ENCODE results near the gene MYADML2.

The MYADML2 gene

GRCh38 chr17:81899514-81900166 lies 47.4 kb downstream of the MYADML2 start:
- no peak for DNase-seq (ENCODE audit: low spot score)

DNA sequence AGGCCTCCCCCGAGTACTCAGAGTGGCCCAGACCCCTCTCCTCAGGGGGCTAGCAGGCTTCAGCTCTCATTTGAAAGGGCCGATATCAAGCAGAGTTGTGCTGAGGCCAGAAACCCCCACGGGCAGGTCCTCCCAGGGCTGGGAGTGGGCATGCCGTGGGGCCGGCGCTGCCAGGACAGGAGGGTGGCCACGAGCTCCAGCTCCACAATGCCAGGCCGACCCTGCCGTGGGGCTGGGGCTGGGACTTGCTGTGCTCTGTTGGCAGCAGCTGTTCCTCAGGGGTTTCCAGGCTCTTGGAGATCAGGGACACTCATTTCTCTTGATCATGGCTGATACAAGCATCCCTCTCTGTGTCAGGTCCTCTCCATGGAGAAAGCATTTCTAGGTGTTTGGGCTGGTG lies 48.1 kb downstream of the MYADML2 start:
- no peak for DNase-seq (ENCODE audit: low spot score)

- DNase-seq (ENCODE audit: low spot score) = no peak
Measured at GRCh38 chr17:81898029-81898866, 48.8 kb downstream of the MYADML2 start.

GRCh38 chr17:81895400-81895799 lies 51.6 kb downstream of the MYADML2 start:
- no peak for DNase-seq (ENCODE audit: low spot score)

DNA sequence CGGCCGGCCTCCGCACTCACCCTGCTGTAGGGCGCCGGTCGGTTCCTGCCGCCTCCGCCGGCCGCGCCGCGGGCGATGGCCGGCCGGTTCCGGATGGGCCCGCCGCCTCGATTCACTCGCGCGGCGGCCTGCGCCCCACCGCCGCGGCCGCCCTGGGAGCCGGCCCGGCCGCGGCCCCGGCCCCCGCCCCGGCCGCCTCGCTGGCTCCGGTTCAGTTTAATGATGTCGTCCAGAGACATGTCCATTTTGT lies 55.8 kb downstream of the MYADML2 start:
- DNase-seq (ENCODE audit: low spot score) = no peak

- no peak for DNase-seq (ENCODE audit: low spot score)
Measured at GRCh38 chr17:81890447-81891302, 56.4 kb downstream of the MYADML2 start.
